ENCODE measurements around the gene PLEKHH3.
A peak's percentile ranks its signal among the peaks of the same experiment; 100 is the strongest.

PLEKHH3 gene

DNA sequence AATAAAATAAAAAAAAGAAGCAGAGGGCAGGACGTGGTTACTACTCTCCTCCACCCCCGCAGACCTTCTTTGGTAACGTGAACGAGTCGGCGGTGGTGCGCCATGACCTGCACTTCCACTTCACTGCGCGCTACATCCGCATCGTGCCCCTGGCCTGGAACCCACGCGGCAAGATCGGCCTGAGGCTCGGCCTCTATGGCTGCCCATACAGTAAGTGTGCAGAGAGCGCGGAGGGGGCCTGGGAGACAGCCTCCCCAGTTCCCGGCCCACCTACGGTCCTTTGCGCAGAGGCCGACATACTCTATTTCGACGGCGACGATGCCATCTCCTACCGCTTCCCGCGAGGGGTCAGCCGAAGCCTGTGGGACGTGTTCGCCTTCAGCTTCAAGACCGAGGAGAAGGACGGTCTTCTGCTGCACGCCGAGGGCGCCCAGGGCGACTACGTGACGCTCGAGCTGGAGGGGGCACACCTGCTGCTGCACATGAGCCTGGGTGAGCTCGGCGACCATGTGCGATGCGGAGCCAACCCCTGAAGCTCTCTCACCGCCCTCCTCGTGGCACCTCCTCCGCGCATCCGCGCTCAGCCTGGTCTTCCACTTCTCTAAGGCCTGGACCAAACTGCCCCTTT, 8.2 kb upstream of the PLEKHH3 start:
- DNase-seq, result no peak

DNA sequence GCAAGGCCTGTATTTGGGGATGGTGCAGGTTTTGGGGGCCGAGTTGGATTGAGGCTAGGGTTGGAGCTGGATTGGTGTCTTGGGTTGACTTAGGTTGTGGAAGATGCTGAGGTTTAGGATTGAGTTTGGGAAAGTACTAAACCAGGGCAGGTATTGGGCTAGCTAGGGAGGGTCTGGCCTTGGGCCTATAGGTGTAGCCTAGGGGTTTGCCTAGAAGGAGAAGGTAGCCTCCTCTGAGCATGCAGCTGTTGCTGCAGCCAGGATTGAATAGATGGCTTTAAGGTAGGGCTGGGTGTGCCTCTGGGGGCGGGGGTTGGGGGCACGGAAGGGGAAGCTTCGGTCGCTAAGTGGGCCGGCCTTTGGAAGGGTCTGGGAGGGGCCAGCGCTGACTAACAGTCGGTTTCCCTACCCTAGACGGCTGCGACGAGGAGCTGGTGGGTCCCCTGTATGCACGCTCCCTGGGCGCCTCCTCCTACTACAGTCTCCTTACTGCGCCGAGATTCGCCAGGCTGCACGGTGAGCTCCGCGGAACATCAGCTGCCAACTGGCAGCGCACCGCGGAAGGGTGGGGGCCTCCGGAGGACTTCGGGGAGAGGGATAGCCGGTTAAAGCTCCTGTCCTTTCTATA, 6.7 kb upstream of the PLEKHH3 start:
- DNase-seq, result no peak

DNA sequence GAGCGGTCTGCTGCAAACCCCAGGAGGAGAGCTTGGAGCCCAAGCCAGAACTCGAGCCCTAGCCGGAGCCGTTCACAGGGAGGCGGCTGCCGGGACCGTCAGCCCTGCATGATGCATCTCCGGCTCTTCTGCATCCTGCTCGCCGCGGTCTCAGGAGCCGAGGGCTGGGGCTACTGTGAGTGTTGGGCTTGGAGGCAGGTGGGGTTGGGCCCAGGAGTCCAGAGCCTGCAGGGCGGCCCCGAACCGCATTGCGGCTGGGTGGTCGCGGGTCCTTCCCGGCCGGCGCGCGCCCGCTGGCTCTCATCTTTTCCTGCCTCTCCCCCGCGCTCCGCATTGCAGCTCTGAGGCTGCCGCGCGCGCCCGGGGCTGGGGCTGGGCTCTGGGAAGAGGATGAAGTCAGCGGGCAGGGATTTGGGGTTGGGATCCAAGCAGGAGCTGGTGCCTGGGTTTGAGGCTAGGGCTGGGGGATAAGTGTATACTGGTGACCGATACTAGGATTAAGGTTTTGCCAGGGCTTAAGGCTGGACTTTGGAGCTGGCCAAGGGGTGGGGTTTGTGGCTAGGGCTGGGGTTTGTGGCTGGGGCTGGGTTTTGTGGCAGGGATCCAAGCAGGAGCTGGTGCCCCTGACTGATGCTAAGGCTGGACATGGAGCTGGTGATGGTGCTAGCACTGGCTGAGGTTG, 6.1 kb upstream of the PLEKHH3 start:
- DNase-seq, result peak; percentile 13

DNA sequence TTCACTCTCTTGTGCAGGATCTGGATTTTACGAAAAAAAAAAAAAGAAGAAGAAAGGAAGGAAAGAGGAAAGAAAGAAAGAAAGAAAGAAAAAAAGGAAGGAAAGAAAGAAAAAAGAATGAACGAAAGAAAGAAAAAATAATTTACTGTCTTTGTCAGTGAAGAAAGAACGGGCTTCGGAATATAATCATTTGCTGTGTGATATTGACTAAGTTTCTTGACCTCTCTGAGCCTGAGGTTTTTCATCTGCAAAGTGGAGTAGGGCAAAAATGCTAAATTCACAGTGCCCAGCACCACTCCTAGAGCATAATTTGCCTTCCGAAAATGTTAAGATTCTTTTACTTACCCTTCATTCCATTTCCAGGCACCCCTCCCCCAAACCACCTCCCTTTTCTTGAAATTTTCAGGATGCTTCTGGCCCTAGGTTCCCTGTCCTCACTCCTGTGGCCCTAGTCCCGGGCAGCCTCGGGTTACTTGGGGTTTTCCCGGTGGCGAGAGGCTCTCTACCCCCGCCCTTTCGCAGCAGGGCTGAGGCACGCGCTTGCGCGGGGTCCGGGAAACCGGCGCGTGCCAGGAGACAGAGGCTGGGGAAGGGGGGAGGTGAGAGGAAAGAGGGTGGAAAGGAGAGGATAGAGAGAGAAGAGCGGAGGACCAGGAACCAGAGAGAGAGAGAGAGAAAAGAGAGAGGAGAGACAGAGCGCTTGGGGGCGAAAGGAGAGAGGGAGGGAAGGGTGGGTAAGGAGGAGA, 5.4 kb upstream of the PLEKHH3 start, which contains the start of gene CNTNAP1:
Gene CNTNAP1, plus strand, starts transcription at position 556 of the 746 bp plus-strand sequence. CDS start 299 bp downstream, outside the sequence.
- DNase-seq, result peak; percentile 26

DNA sequence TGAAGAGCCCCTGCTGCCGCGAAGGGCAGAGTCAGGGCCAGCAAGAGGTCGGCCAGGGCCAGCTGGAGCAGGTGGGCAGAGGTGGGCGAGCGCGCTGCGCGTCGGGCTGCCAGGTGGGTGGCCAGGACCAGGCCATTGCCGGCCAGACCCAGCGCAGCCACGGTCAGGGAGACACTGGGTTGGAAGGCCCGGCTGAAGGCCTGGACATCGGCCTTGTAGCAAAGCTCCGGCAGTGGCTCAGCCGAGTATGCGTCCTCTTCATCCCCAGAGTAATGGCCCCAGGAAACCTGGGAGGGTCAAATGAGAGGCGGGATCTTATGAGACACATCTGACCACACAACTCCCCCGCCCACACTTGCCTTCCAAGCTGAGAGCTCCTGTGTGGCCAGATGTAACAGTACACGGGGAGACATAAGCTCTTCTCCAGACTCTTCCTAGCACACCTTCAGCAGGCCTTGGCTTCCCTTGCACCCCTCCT, 3.6 kb upstream of the PLEKHH3 start:
- no peak for DNase-seq

DNA sequence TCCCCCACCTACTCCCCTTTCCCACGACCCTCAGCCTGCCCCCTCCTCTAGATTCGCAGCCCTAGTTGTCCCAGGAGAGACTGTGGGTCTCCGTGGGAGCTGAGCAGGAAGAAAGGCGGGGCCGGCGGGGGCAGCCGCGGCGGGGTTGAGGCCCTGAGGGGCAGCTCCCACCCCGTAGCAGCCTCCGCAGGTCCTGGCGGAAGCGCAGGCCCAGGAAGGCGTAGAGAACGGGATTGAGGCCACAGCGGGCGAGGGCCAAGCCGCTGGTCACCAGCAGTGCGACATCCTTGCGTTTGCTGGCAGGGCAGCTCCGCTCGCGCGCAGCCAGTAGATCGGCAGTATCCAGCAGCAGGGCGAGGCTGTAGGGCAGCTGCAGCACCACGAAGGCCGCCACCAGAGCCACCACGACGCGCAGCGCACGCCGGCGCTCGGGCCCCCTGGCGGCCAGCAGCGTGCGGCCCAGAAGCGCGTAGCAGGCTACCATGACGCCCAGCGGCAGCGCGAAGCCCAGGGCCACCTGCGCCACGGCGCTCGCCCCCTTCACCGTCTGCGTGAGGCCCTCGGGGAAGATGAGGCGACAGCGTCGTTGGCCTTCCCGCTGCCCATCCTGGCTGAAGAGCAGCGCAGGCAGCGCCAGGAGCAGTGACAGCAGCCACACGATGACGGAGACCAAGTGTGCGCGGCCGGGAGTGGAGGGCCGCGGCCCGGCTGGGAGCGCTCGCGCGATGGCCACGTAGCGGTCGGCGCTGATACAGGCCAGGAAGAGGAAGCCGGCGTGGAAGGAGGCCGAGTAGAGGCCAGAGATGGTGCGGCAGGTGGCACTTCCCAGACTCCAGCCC, 2.9 kb upstream of the PLEKHH3 start:
- DNase-seq, result peak; percentile 83

DNA sequence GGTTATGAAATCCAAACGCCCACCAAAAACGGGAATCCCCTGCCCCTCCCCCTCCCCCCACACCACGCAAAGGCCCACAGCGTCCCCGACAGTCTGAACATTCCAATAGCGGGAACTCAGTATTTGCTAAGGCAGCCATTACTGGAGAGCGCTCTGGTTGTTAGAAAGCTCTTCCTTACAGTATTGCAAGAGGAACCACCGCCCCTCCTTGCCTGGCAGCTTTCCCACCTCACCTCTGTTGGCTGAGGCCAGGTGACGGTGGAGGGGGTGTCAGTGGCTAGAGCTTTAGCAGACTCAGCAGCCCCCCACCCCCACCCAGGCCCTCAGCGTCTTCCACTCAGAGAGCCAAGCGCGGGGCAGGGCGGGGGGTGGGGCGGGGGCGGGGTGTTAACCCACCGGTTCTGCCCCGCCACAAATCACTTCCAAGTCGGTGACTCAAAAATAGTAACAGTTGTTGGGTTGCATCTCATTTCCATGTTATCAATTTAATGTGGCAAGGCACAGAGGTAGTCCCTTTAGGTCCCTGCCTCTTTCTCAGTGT, 2.2 kb upstream of the PLEKHH3 start:
- DNase-seq, result peak; percentile 49

DNA sequence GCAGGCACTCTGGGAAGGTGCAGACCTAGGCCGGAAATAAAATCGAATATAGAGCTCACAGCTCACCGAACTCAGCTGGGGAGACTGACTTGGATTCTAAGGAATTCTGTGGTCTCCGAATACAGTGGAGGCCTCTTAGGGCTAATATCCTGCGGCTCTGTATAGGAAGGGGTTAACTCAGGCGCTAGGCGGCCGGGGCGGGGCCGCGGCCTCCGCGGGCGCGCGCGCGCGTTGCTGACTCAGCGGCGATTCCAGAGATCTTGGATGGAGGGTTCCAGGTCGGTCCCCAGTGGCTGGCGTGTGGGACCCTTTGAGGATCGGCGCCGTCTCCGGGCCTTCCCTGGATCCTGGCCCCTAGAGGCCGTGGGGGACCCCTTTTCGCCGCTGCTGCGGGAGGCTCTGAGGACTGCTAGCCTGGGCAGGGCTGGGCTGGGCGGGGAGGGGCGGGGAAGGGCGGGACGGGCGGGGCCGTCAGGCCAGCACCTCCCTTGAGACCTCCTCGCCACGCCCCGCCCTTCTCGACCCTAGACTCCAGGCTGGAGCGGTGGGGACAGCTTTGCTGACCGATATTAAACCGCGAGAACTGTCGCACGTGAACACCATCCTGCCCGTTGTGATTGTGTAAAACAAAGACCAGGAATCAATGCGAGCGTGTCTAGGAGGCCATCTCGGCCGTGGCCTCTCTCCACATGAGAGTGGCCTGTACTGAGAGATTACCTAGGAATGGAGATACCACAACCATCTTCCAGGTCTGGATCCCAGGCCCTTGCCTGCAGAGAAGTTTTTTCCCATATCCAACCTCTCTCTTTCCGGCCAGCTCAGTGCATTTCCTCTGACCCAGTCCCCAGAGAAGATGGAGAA, 1.4 kb upstream of the PLEKHH3 start:
- peak; percentile 78 for DNase-seq

DNA sequence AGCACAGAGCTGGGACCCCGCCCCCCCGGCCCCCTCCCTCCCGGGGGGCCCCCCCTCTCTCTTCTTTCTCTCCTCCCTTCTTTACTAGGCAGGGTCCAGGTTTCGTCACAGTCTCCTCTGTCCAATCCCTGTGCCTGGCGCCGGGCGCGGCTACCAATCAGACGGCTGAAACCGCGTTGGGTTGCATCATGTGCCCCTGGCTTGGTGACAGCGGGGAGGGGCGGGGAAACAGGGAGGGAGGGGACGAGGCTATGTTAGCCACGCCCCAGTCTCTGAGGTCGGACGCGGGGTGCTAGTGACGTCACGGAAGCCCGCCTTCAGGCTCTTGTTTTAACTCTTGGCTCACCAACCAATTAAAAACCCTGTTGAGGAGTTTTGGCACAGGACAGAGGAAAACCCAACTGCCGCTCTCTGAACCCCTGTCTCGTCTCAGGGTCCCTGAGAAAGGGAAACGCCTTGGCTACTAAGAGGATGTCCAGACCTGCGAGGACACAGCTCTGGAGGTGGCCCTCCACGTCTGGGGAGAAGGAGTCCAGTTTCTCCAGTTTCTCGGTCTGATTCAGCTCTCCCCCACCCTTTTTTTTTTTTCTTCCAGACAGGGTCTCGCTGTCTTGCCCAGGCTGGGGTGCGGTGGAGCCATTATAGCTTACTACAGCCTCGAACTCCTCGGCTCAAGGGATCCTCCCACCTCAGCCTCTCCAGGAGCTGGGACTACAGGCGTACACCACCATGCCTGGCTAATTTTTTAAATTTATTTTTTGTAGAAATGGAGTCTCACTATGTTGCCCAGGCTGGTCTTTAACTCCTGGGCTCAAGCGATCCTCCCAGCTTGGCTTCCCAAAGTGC, 441 bp upstream of the PLEKHH3 start:
- DNase-seq, result peak; percentile 99

DNA sequence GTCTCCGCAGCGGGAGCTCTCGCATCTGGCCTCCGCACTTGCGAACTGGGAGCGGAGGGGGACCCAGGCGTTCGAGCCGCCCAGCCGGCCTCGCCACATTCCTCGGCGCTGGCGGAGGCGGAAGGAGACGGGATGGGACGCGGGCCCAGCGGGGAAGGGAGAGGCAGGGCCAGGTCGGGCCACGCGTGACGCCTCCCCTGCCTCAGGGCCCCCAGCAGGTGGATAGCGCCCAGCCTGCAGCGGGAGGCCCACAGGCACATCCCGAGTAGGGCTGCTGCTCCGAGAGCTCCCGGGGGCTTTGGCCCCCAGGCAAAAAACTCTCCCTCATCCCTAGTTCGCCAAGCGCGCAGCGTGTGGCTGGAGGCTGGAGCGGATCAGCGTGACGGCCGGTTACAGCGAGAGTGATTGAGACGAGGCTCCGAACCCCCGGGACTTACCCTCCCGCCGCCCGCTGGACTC, 800 bp downstream of the PLEKHH3 start:
- DNase-seq, result peak; percentile 11

DNA sequence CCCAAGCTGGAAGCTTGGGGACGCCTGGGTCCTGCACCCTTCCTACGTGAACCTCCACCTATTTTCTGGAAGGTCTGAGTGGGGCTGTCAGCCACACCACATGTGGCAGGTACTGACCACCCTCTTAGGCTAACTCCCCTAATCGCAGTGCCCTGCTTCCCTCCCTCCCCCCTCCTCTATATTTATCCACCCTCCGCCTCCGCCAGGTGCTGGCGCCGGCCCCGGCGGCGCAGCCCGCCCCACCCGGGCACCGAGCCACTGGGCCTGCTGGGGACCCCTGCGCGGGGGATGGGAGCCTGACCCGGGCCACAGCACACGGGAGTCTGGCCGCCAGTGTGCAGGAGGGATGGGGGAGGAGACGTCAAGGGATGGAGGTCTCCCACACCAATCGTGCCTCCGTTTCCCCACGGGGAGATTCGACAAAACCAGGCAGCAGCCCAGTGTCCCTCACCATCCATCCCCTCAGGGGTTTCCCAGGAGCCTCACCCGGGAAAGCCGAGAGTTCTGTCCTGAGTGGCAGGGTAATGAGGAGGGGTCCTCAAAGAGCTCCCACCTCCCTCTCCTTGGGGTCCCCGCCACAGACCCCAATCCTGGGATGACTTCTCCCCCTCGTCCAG, 1.3 kb downstream of the PLEKHH3 start:
- no peak for DNase-seq

DNA sequence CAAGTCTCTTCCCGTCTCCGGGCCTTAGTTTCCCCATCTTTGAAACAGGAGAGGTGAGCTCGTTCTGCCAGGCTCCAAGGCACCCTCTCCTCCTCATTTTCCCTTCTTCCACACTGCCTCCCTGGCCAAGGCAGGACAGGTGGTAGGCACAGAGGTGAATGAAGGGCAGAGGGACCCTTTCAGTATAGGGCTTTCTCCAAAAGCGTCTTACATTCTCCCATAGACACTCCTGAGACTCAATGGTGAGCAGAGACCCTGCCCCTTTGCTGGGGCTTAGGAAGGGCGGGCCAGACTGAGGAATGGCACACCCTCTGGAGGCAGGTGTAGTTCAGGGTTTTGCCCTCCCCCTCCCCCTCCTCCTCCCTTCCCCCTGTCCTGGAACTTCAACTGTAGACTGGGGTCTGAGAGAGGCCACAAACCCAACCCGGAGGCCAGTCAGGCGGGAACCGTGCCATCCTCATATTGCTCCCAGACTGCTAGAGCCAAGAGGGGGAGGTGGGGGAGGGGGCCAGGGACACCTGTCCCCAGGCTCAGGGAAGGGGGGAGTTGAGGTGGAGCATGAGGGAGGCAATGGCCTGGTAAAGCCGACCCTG, 1.9 kb downstream of the PLEKHH3 start:
- no peak for DNase-seq

DNA sequence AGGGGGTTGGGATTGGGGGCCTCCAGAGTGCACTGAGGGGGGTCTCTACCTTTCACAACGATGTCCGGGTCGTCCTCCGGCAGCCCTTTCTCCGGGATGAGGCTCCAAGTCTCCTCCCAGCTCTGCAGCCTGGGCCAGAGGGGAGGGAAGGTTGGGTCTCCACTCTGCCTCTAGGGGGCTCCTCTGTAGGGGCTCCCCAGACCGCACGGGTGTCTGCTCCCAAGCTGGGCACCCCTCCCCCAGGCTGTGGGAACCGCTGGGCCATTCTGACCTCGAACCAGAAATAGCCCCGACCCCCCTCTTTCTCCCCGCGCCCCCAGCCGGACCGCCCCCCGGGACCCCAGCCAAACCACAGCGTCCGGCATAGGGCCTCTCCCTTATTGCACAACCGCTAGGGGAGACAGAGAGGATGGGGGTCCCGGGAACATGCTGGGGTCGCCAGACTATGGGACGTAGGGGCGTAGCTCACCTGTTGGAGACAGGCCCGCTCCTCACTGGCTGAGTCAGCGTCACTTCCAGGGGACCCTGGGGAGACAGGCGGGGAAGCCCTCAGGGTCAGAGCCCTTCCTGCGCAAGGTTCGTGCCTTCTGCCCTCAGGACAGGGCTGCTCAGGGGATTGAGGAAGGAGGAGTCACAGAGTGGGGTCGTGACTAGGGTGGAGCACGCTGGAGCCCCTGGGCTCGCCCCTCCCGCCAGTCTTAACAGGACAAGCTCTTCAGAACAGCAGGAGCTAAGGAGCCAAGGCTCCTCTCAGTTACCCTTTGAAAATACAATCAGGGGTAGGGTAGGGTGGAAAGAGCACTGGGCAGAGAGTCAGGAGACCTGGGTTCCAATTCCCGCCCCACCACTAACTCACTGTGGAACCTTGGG, 2.7 kb downstream of the PLEKHH3 start:
- DNase-seq, result peak; percentile 48

DNA sequence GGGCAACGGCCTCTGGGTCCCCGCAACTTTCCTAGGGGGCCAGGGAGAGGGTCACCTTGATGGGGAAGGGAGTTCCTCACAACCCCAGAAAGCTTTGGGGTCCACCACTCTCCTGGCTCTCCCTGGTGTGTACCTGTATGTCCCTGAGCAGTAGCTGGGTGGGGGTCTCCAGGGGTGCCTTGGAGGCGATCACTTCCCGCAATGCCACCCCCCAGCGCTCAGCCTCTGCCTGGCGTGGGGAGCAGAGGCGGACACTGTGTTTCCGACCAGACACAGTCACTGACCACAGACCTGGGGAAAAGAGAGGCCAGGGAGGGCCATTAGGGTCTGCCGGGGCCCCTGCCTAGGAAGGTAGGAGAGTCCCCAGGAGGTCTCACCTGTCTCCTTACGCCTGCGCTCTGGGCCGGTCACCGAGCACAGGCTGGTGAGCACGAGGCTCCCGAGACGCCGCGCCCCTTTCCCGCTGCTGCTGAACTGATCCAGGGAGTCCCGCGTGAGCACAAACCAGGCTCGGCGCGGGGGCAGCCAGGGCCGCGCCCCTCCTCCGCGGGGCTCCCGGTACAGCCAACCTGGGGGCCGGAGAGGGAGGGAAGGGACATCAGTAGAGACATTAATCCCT, 3.4 kb downstream of the PLEKHH3 start:
- DNase-seq, result no peak

DNA sequence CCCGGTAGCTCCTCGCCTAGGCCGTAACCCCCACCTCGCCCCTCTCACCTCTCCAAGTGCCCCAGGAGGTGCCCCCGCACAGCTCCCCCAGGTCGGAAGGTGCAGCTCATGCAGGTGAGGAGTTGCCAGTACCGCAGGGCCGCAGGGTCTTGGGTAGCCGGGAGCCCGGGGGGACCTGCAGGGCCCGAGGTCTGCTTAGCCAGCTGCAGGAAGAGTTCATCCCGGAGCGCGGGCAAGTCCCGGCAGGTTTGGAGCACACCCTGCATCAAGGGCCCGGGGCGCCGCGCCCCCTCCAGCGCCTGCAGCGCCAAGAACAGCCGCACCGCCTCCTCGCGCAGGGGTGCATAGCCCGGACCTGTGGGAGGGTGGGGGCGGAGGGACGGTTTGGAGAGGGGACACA, 4.8 kb downstream of the PLEKHH3 start:
- no peak for DNase-seq

DNA sequence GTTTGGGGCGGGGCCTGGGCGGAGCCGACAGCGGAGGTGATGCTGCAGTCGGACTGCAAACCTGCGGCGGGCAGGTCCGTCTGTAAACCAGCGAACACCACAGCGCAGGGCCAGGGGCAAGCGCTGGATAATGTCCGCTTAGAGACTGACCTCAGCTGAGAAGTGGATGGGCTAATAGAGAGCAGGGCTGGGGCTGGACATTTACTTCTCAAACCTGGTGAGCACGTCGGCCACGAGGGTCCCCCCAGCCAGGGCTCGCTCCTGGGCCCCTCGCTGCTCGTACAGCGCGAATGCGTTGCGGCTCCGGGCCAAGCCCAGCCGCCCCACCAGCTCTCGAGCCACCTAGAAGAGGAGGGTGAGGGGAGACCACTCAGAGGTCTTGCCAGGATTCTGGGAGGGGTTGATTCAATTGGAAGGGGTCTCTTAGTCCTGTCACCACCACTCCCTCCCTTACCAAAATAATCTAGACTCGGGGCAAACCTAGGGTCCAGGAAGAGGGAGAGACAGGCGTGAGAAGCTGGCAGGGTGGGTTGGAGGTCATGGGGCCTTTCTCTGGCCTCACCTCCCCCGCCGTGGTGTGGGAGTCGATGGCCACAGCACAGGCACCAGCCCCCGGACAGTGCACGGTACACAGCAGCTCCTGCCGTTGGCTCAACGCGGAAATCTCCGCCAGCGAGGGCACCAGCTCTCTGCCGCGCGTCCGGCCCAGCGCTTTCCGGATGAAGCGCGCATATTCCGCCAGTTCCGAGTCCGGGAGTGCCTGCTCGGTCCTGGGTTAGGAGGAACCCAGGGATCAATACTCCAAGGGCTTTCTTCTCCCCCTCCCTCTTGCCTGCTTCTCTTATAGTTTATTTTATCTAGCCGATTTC, 5.8 kb downstream of the PLEKHH3 start:
- no peak for DNase-seq
